Measurements from ENCODE around the gene TEAD1. TPM values are rescaled to one million over a fixed set of nuclear protein-coding genes. Genes with fewer than 3 reads are reported as not detected.
A peak's percentile ranks its signal among the peaks of the same experiment; 100 is the strongest.

TEAD1 gene
- total RNA-seq, 1 donor from 2014 or later, result 17.3 TPM

DNA sequence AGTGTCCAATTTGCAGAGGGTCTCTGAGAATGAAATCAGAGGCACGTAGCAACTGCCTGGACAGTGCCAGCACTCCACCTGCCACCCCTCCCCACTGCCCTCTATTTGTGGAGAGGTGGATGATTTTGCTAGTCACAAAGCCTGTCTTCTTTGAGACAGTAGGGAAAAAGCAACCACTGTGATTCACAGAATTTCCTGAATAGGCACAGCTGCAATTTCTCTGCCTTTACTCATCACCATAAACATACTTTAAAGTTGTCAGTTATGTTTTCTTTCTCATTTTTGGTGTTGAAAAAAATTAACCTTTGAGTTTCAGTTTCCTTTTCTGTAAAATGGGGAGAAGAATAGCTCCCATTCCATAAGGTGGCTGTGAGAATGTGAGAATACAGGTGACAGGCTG is 134.3 kb downstream of the TEAD1 start:
- peak in 1 of 2 donors; percentile 73 for DNase-seq (ENCODE audit: low read depth in 2 of 2)

DNA sequence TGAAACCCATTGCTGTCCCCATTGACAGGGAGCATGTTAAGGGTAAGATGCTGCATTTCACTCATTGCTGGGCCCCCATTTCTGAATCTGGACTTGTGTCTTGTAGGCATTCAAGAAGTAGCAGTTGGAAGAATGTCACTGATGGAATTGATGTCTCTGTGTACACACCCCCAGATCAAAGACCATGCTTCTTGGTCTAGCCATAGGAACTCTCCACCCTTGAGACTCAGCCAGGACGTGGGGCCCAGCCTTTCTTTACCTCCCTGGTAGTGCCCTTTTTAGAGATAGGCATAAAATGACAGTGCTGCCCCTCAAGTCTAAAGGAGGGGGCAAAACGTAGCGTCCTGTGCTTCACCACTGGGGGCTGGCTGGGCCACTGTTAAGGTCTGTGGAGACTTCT is 135.1 kb downstream of the TEAD1 start:
- DNase-seq (ENCODE audit: low read depth in 2 of 2), result no peak

DNA sequence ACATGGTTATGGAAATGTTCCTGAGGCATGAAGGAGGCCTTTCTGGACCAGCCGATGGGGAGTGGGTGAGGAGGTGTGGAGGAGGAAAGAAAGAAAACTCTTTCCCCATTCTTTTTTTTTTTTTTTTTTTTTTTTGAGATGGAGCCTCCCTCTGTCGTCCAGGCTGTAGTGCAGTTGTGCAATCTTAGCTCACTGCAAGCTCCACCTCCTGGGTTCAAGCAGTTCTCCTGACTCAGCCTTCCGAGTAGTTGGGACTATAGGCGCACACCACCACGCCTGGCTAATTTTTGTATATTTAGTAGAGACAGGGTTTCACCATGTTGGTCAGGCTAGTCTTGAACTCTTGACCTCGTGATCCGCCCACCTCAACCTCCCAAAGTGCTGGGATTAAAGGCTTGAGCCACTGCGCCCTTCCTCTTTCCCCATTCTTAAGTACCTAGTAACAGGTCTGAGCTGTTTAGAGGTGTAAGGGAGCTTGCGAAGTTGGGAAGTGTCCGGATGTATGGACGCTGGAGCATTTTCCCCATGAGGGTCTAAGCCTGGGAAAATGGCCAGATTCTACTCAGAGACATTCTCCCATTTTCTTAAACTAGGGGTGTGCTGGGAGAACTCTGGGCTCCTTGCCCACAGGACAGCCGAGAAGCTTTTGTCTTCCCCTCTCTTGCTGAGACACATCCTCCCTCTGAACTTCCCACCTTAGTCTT is 135.8 kb downstream of the TEAD1 start:
- no peak for DNase-seq (ENCODE audit: low read depth in 2 of 2)

DNA sequence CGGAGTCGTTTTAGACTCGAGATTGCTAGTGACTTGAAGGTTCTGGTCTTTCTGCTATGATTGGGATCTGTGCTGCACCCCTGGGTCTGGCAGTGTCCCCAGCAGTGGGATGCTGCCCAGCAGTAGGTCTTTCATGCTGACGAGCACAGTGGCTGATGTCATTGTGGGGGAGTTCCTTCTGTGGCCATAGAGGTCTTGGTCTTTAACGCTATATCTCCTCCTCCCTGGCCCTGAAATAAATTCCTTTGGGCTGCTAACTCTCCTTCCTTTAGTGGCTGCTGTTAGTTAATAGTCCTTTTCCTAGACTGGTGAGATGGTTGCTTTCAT is 136.3 kb downstream of the TEAD1 start:
- no peak for DNase-seq (ENCODE audit: low read depth in 2 of 2)

DNA sequence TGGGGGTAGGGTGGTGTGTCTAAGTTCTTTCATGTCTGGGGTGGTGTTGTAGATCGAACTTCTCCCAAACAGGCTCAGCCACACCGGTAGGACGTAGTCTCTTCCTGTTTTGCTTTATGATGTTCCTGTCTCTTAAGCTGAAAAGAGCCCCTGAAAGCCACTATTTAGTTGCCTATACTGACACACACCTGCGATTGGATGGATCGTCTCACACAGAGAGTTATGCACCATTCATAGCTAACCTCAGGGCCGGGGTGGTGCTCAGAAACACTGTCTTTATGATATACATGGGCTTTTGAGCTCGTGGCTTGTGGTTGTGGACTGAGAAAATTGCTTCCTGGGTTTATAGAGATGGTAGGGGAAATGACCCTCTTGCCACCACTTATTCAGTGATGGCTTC is 137.6 kb downstream of the TEAD1 start:
- DNase-seq (ENCODE audit: low read depth in 2 of 2), result no peak

DNA sequence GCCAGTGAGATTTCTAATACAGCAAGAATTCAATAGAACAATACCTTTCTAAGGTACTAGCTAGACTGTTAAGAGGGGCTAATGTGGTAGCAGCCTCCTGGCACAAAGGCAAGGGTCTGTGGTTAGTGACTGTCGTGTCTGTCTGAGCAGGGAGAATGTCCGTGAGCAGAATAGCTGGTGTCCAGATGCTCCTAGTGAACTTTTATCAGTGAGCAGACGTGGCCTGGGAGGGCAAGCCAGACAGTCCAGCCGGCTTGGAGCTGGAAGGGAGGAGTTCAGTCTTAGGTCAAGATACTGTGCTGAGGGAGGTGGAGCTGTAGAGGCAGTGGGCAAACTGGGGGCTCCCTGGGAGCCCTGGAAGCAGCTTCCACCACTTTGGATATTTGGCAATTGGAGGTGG is 138.6 kb downstream of the TEAD1 start:
- no peak for DNase-seq (ENCODE audit: low read depth in 2 of 2)

DNA sequence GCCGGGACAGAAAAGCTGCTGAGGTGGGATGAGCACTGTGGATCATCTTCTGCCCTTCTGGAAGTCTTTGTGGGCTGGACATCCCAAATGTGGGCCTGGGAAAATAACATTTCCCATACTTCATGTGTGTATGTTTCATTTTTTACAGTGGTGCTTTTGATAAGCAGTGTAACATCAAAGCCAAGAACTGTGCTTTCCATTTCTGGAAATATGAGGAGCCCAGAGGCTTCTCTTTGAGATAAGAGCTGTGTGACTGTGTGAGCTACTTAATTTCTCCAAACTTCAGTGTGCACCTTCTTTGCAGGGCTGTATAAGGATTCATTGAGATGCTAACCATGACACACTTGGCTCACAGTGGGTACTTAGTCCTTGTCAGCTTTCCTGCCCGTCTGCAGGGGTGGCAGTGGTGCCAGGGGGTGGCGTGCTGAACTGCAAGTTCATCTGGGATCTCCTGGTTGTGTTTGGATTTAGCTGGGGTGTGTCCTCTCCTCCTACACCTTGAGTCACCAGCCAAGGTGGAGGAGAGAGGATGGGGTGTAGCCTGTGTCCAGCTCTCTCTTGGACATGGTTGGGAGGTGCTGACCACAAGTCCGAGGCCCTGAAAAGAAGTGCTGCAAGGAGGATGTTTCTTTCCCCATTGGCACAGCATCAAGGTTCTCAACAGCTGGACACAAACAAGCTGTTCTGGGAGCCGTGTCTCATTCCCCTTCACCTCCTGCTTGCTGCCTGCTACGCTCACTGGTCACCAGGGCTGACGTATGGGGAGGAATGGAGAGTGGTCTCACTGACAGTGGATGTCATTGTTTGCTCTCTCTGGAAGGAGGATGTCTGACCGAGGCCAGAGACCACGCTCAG is 139.4 kb downstream of the TEAD1 start:
- DNase-seq (ENCODE audit: low read depth in 2 of 2), result no peak

DNA sequence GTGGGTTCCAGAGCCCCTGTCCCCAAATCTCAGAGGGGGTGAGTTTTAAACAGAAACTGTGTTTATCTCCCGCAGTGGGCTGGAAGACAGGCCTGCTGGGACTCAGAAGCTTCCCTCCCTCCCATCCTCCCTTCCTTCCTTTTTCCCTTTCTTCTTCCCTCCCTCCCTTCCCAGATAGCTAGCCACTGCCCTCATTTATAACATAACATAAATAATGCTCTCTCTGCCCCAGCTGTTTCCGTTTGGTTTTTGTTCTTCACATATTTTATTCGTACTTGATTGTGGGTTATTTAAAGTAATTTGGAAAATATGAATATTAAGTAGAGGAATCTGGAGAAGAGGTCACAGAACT is 140.9 kb downstream of the TEAD1 start:
- peak in 1 of 2 donors; percentile 42 for DNase-seq (ENCODE audit: low read depth in 2 of 2)

DNA sequence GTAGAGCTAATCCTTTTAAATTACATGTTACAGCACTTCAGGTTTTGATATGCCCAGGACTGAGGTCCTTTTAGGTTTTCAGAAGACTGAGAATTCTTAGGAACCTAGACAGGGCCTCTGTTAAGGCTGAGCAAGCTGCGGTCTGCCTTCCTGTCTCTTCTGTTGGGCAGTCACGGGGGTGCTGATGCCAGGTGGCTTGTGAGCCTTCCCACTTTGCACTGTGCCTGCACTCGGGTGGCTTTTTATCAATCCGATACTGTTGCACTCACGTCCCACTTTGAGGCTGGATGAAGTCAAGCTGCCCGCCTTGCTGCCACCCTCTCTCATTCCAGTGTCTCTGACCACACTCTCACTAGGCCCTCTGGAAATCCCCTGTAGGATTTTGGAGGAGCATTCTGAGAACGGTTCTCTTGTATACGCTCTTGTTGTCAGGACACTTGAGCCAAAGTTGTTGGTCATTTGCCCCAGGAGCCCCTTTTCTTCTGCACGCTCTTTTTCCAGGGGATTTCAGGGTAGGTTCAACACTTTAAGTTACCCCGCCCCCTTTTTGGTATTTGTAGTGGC is 141.8 kb downstream of the TEAD1 start:
- DNase-seq (ENCODE audit: low read depth in 2 of 2), result no peak

DNA sequence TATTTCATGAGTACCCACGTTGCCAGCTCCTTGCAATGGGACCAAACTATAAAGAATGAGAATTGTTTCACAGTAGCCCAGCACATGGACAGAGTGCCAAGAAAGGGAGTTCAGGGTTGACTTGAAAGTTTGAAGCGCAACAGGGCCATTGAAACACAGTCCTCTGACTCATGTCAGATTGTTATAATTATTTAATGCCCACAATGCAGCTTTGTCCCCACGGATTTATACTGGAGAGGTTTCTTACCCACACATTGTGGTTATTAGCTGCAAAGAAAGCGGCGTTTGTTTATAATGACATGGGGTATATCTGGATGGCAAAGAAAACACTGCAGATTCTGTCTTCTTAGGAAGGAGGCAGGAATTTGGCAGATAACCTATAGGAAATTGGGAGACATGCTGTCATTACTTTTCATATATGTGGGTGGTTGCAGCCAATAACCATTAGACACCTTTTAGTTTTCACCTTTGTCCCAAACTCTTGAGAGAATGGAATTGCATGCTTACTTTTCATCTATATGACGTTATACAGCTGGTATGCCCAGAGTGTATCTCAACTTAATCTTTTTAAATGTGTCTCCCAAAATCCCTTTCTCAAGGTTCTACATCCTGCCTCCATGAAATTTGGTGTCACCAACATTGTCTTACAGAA is 143.6 kb downstream of the TEAD1 start:
- no peak for DNase-seq (ENCODE audit: low read depth in 2 of 2)

DNA sequence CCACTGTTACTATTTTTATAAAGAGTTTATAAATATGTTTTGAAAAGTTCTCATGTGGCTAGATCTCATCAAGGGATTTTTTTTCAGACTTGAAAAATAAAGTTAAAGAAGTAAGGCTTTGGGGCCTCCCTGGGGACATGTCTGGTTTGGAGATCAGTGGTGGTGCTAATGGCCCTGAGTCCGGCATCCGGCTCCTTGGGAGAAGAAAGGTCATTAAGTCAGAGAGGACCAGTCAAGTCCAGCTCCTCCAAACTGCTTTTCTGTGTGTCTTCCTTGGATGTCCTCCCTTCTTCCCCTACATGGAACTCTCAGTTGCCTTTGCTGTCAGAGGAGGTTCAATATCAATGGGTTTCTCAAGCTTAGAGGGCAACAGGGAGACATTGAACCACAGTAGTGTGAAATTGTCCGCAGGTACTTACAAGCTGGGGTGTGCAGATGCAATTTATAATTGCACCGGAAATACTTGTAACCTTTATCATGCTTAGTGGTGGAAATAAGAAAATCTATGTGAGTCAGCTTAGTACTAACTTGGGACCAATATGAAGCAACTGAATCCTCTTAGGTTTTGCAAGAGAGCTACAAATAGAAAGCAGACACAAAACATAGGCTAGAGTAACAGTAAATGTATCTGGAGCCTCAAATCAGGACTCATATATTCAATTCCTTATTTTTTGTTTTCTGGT is 144.3 kb downstream of the TEAD1 start:
- peak in 1 of 2 donors; percentile 44 for DNase-seq (ENCODE audit: low read depth in 2 of 2)

DNA sequence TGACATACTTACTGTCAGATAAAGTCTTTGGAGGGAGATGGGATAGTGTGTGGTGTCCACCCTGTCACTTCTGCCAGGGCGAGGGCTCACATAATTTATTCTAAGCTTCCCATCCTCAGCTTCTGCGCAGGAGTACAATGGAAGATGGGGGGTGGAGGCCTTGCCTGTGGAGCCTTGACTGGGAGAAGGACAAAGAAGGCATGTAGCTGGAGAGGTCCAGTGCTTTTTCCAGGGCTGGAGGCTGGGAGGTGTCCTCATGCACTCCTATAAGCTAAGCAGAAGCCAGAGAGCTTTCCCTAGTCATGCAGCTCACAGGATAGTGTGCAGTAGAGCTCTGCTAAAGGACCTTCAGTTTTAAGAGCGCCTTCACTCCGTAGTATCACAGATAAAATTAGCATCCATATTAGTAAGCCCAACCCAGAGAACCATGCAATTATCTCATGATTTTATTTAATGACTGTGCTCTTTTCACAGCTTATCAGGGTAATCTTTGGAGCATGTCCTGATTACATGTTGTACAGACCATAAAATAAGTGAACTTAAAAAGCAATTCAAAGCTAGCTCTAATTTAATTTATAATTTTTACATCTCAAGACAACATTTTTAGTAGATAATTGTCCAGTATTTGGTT is 148.3 kb downstream of the TEAD1 start:
- DNase-seq (ENCODE audit: low read depth in 2 of 2), result no peak

DNA sequence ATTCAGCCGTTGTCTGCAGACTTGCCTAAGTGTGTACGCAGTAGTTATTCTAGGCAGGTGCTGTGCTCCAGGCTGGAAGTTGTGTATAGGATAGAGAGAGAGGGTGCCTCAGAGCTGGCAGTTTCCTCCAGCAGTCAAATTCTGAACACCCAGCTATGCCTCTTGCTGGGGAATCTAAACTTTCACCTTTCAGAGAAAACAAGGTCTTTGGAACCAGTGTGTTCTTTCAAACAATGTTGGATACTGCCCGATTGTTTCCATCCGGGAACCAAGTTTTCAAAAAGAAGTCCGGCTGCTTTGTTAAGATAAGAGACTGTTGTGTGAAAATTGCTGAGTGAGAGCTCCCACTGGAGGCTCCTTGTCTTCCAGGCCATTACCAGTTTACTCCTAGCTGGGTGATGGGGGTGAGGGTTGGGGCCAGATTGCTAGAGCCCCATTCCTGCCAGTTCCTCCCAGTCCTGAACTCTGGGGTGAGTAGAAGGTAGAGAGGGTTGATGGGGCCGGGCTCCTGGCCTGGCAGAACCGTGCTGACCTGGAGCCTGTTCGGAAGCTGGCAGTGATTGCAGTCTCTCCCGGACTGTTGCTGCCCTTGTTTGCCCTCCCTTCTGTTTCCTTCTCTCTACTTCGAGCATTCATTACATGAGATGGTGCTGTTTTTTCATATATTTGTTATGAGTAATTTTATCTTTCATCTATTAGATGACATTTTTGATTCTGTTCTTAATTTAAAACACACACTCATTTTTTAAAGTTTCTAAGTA is 150.2 kb downstream of the TEAD1 start:
- peak in 1 of 2 donors; percentile 86 for DNase-seq (ENCODE audit: low read depth in 2 of 2)

DNA sequence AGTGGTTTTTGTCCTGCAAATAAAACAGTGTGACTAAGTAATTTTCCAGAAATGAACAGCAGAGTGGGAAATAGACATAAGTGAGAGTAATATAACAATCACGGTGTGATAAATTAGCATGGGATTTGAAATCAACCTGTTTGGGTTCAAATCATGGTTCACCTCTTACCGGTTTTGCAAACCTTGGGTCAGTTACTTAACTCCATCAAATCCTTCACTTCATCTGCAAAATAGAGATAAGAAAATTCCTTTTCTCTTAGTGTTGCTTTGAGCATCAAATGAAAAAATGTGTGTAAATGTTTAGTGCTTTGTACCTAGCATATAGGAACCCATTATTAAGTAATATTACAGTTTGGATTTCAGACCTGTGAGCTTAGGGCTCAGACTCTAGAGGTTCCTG is 152.2 kb downstream of the TEAD1 start:
- no peak for DNase-seq (ENCODE audit: low read depth in 2 of 2)

DNA sequence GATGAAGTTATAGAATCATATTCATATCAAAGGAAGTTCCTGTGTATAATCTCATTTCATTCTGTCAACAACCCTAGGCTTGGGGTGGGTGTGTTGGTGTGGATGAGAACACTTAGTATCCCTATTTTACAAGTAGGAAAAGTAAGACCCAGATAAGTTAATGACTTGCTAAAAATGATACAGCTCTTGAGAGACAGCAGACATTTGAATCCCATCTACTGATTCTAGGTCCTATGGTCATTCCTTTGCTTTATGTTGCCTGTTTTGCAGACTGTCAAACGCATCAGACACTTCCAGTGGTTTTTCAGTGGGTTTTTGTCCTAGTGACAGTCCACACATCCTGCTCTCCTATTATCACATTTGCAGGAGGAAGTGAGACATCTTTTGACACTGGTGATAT is 153.1 kb downstream of the TEAD1 start:
- no peak for DNase-seq (ENCODE audit: low read depth in 2 of 2)

DNA sequence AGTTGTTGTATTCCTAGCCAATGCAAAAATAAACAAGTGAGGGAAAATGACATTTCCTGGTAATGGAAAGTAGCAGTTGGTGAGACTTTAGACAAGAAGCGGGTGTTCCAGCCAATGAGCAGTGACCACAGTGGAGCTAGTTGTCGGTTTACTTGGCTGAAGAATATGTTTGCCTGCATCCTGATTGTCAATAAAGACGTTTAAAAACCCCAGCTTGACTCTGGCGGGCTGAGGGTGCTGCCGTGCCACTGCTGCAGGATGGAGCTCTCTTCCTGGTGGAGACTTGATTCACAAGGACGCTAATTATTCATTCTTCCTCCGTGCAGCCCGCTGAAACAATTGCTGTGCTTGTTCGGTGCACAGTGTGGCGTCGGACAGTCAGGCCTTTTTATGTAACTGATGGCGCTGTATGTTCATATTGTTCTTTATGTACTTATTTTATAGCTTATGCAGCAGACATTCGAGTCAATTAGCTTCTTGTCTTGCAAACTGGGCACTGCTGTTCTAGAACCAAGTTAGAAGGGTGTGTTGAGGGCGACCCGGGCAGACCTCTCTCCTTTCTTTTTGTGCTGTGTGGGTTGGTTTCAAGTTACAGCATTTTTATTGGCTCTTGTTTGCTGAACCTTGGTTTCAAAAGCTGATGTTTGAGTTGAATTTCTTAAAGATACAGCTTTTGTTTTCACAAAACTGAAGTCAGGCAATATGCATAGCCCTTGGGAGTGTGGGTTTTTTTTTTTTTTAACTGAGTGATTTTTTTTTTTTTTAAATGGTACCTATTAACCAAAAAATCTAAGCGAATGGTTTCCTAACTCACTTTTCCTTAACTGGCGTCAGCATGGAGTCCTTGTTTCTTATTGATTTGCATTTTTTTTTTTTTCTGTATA is 153.9 kb downstream of the TEAD1 start:
- peak in 1 of 2 donors; percentile 82 for DNase-seq (ENCODE audit: low read depth in 2 of 2)

DNA sequence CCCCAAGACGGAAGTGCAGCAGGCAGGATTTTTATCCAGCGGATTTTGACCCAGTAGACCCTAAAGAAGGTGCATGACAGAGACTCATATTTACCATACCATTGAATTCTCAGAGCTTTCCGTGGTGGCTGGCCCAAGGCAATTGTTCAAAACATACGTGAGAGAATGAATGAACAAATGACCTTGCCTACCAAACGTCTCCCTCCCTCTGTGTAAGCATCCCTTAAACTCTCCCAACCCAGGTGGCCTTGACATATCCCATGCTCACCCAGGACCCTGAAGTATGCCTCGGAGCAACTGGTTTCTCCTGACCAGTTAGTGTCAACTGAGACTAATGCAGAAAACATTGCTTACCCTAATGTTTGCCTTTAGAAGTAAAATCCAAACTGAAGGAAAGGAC is 154.9 kb downstream of the TEAD1 start:
- DNase-seq (ENCODE audit: low read depth in 2 of 2), result no peak

DNA sequence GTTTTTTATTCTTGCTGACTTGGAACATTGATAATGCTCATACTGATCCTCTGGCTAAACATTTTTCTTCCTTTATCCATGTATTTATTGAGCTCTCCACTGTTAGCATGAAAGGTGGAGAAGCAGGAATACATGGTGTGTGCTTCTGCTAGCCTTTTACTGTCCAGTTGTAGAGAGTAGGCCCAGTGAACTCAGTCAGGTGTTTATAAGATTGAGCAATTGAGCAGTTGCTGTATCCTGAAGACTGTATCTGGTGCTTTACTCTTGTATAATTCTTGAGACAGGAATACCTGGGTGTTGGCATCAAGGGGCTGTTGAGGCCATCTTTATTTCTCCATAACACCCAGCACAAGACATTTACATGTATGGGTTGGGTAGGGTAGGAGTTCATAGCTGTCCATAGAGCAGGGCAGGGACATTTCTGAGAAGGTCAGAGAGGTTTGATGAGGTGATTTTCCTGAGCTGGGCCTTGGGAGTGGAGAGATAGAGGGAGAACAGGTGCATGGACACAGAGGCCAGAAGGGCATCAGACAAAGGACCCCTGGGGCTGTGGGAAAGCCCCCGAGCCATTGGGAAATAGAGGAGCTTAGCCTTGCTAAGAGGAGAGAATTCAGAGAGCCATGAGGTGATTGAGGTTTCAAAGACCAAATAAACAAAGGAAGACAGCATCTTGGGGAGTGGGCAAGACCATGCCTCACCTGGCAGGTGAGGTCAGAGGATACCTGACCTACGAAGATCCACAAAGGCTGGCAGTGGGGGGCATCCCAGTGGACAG is 155.5 kb downstream of the TEAD1 start:
- DNase-seq (ENCODE audit: low read depth in 2 of 2), result no peak

Data from dermis microvascular lymphatic vessel endothelial cell (primary cell).